Stimulated activated CD4-positive, alpha-beta T cell treated with anti-CD3 and anti-CD28 coated beads, Interleukin-15, amount 100 ng/mL, for 24 hours (primary cell): Measurements from ENCODE around the gene FAM177B.
"Not testable (repeated sequence)": the region's sequence is repeated elsewhere in the genome, so short reads cannot be mapped to it uniquely, and the experiment has no call there.

Experiments
- DNase-seq: peaks from one replicate; pipeline ENCODE4 v3.0.0-alpha.2; 2020

The FAM177B gene

GRCh38 chr1:222741630-222742457, 4.8 kb downstream of the FAM177B start:
- DNase-seq, result not testable (repeated sequence)

GRCh38 chr1:222749927-222750326, 12.9 kb downstream of the FAM177B start:
- DNase-seq, result no peak

DNA sequence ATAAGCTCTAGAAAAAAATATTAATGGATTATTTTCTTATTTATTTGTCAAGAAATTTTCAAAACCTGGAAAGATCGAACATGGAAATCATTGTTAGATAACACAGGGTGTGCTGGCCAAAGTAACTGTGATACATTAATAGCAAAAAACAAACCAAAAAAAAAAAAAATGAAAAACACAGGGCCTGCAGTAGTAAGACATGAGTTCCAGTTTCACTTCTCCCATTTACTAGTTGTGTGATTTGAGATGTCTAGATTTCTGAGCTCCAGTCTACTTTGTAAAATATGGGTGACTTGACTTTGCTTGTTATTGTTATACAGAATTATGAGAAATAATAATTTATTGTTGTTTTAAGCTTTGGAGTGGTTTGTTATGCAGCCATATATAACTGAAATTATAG, 13.6 kb downstream of the FAM177B start:
- DNase-seq, result no peak

DNA sequence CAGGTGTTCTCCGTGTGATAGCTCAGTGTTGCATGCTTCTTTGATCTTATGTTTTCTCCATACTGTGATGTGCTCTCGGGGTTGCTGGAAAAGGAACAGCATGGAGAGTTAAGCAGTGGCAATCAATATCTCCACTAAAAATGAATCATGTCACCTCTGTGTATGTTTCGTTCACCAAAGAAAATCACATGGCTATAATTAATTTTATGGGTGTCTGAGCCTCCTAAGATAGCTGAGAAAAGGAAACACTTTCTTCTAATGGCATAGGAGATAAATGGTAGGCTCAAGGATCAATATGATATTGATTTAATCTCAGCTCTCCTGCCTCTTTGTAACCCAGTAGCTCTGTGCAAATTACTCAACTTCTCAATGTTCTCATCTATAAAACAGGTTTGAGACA, 14.3 kb downstream of the FAM177B start:
- DNase-seq, result no peak

GRCh38 chr1:222754366-222755139, 17.6 kb downstream of the FAM177B start:
- no peak for DNase-seq

DNA sequence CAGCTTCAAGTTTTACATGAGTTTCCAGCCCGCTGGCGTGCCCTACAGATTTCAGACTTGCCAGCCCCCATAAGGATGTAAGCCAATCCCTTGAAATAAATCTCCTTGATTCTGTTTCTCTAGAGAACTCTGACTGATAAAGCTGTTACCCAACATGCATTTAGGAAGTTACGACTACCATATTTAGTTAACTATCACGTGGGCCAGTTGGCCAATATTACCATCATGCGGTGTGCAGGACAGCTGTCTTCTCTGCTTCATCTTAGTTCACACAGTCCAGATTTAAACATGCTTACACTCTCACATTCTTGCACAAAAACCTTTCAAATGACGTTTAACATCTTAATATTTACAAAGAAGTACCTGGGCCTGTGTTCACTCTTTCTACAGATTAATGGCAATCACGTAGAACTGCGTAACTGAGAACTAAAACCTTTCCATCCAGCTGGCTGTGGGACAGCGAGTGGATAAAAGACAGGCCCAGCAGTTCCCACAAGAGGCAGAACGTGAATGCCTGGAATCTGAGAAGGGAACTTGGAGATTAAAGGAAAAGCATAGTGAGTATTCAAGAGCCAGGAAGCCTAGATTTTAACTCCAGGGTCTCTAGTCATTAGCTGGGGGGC, 20.8 kb downstream of the FAM177B start:
- no peak for DNase-seq

DNA sequence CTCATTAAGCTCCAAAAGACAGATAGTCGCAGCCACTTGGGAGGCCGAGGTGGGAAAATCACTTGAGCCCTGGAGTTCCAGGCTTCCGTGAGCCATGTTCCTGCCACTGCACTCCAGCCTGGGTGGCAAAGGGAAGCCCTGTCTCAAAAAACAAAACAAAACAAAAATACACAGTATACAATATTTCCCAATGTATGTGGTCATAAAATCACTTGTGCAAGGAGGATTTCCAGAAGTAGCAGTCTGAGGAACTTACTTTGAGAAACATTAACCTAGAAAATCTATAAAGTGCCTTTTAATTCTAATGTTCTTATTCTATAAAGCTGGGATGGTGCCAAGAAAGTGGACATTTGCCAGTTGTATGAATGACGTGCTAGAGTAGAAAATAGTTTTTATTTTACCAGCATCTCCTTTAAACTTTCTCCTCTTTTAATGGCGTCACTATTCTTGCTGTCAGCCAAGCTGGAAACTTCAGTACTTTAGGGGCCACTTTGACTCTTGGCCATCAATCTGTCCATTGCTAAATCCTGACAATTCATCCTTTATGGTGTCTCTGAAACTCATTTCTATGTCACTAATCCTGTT, 22.5 kb downstream of the FAM177B start:
- no peak for DNase-seq

DNA sequence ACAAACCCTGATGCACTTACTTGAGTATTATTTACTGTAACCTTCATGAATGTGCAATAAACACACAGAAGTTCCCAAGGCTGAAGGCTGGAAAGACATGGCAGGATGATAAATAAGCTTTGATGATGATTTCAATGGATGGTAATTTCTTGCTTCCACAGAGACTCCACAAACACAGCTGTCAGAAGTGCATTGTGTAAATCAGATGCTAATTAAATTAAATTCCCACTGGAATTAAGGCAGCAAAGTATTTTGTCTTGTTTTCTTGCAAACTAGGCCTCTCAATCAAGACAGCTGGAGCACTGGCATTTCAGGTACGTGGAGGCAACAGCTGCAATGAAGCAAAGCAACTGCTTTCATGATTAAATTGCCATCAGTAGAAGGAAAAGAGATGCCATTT, 24.1 kb downstream of the FAM177B start:
- no peak for DNase-seq

DNA sequence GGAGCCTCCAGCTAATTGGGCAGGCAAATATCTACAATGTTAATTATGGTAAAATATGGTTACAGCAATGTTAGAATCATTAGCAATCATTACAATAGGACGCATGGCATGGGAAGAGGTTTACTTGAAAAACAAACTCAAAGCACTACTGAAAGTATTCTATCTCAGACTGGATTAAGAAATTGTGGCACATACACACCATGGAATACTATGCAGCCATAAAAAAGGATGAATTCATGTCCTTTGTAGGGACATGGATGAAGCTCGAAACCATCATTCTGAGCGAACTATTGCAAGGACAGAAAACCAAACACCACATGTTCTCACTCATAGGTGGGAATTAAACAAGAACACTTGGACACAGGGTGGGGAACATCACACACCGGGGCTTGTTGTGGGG, 25.2 kb downstream of the FAM177B start:
- DNase-seq, result not testable (repeated sequence)

- DNase-seq, result no peak
Measured at GRCh38 chr1:222767152-222767571, 30.2 kb downstream of the FAM177B start.

DNA sequence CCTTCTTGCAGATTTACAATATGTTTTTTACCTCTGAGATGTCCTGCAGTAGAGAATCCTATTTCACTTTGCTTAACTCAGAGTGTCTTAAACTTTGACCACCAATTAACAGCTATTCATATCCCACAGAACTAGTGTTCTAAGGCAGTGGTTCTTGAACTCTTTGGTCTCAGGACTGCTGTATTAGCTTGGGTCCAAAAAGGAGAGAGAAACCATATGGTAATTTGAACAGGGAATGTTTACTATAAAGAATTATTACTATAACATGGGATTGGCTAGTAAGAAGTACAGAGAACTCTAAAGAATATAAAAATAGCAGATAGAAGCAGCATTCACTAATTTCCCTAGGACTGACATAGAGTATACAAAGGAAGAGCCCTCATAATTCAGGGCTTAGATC, 31.6 kb downstream of the FAM177B start:
- no peak for DNase-seq

DNA sequence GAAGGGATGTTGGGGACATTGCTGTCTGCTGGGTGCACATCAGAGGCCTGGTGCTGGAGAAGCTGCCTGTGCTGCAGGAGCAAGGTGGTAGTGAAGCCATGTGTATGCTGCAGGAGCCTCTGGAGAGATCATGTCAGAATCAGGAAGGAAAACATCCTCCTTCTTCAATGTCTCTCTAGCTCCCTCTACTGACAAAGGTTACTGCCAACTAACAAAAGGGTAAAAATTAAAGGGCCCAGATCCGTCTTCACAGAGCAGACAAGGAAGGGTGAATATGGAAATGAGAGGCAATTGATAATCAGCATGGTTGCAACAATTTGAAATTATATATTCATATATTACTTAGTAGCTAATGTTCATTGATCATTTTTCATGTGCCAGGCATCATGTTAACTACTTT, 32.2 kb downstream of the FAM177B start:
- DNase-seq, result no peak

- DNase-seq, result no peak
Measured at GRCh38 chr1:222769971-222770620, 33.1 kb downstream of the FAM177B start.

GRCh38 chr1:222772996-222773379, 36.0 kb downstream of the FAM177B start:
- no peak for DNase-seq

GRCh38 chr1:222777463-222777862, 40.5 kb downstream of the FAM177B start:
- no peak for DNase-seq

DNA sequence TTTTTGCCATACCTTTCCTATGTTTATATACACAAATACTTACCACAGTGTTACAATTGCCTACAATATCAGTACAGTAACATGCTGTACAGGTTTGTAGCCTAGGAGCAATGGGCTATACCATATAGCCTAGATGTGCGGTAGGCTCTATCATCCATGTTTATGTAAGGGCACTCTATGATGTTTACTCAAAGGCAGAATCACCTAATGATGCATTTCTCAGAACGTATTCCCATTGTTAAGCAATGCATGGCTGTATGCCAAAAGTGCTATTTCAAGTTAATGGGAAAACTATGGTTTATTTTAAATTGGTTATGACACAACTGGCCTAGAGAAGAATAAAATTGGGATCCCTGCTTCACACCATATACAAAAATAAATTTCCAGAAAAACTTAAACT, 41.0 kb downstream of the FAM177B start:
- no peak for DNase-seq

GRCh38 chr1:222781251-222781650, 44.2 kb downstream of the FAM177B start:
- no peak for DNase-seq

DNA sequence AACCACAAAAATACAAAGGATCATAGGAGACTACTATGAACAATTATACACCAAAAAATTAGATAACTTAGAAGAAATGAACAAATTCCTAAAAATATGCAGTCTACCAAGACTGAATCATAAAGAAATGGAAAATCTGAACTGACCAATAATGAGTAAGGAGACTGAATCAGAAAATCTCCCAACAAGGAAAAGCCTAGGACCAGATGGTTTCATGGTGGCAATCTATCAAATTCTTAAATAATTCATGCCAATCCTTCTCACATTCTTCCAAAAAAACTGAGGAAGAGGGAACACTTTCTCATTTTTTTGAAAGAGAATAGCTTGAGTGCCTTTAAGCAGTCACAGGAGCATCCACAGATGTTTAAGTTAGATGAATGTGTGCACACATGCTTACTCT, 46.0 kb downstream of the FAM177B start:
- no peak for DNase-seq

DNA sequence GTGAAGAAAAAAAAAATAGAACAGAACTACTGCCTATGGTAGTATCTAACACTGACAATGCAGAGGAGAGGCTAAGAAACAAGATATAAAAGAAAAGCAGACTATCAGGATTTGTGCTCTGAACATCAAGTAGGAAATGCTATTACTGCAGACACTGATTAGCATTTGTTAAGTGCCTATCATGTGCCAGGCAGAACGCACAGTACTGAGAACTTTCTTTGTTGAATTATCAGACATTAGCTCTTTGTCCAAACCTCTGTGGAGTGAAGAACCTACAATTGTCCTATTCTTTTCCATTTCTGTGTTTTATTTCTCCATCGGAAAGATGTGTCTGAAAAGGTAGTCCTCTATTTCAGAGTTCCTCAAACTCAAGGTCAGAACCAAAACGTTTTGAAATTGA, 47.4 kb downstream of the FAM177B start:
- no peak for DNase-seq

- DNase-seq, result no peak
Measured at GRCh38 chr1:222784916-222785315, 47.9 kb downstream of the FAM177B start.

- no peak for DNase-seq
Measured at GRCh38 chr1:222785529-222785928, 48.5 kb downstream of the FAM177B start.

GRCh38 chr1:222786121-222786520, 49.1 kb downstream of the FAM177B start:
- no peak for DNase-seq

- no peak for DNase-seq
Measured at GRCh38 chr1:222787729-222788128, 50.7 kb downstream of the FAM177B start.
